ENCODE measurements around the gene DENND1C. TPM values are rescaled to one million over a fixed set of nuclear protein-coding genes. Genes with fewer than 3 reads are reported as not detected.

DENND1C gene, protein sequence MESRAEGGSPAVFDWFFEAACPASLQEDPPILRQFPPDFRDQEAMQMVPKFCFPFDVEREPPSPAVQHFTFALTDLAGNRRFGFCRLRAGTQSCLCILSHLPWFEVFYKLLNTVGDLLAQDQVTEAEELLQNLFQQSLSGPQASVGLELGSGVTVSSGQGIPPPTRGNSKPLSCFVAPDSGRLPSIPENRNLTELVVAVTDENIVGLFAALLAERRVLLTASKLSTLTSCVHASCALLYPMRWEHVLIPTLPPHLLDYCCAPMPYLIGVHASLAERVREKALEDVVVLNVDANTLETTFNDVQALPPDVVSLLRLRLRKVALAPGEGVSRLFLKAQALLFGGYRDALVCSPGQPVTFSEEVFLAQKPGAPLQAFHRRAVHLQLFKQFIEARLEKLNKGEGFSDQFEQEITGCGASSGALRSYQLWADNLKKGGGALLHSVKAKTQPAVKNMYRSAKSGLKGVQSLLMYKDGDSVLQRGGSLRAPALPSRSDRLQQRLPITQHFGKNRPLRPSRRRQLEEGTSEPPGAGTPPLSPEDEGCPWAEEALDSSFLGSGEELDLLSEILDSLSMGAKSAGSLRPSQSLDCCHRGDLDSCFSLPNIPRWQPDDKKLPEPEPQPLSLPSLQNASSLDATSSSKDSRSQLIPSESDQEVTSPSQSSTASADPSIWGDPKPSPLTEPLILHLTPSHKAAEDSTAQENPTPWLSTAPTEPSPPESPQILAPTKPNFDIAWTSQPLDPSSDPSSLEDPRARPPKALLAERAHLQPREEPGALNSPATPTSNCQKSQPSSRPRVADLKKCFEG
- 0.11 to 0.29 TPM (median 0.19 TPM) in 5 replicates for total RNA-seq (2022; extraction: Qiagen RNA extraction; ENCODE audit: low read depth)

GRCh38 chr19:6481541-6482342 lies at the start of gene DENND1C:
Gene DENND1C (minus strand): TSS chr19:6481787. CDS start chr19:6481695, 92 bp downstream.

DNA sequence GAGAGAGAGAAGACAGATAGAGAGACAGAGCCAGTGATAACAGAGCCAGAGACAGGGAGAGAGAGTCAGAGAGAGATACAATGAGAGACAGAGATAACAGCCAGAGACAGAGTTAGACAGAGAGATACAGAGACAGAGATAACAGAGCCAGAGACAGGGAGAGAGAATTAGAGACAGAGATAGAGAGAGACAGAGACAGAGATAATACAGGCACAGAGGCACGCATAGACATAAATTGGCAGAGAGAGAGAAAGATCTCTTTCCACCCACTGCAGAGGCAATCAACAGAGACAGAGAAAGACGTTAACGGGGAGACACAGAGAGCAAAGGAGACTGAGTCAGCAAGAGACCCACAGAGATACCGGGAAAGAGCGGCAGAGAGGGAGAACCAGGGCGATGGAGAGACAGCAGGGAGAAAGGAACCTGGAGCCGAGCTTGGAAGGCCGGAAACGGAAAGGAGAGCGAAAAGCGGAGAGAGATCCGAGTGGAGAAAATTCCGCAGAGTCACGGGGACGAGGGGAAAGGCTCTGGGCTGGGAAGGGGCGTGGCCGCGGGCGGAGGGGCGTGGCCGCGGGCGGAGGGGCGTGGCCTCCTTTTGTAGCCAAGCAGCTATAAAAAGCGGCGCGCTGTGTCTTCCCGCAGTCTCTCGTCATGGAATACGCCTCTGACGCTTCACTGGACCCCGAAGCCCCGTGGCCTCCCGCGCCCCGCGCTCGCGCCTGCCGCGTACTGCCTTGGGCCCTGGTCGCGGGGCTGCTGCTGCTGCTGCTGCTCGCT lies 49.0 kb upstream of the DENND1C start, which contains the start of gene TNFSF9:
Gene TNFSF9, plus strand, starts transcription at position 641 of the 777 bp plus-strand sequence. Its CDS starts 11 bp downstream, at position 652.

DNA sequence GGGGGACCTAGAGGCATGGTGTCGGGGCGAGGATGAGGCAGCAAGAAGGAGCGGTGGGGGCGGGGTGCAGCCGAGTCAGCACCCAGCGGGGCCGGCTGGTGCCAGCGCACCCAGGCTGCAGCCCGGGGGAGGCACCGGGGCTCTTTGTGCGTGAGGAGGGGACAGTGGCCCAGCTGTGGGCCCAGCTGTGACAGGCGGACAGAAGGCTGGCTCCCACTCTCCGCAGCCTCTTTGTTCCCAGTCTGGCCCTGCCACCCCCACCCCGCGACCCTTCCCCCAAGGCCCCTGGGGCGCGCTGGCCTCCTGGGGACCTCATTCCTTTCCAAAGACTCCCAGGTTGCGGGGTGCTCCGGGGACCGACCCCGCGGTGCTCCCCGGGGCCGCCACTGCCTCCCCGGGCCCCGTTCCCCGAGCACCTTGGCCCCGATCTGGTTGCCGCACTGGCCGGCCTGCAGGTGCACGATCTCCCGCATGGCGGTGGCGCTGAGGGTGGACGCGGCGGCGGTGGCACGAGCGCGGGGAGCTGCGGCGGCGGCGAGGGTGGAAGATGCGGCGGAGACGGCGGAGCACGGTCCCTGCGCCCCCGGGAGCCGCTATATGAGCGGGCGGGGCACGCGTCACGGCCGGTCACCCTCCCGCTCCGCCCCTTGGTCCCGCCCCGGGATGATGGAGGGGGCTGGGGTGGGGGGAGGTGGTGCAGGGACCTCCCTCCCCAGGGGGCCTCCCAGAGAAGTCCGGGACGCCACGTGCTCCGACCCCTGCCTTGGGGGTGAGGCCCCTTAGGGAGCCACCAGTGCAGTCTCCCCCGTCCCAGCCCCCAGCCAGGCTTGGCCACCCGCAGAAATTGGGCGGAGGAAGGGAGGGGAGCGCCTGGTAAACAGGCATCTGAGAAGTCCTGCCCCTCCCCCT lies 20.4 kb upstream of the DENND1C start, which contains the start of gene TUBB4A:
Gene TUBB4A, minus strand, starts transcription at position 570 of the 909 bp plus-strand sequence. Its CDS starts 97 bp downstream, at position 473.

DNA sequence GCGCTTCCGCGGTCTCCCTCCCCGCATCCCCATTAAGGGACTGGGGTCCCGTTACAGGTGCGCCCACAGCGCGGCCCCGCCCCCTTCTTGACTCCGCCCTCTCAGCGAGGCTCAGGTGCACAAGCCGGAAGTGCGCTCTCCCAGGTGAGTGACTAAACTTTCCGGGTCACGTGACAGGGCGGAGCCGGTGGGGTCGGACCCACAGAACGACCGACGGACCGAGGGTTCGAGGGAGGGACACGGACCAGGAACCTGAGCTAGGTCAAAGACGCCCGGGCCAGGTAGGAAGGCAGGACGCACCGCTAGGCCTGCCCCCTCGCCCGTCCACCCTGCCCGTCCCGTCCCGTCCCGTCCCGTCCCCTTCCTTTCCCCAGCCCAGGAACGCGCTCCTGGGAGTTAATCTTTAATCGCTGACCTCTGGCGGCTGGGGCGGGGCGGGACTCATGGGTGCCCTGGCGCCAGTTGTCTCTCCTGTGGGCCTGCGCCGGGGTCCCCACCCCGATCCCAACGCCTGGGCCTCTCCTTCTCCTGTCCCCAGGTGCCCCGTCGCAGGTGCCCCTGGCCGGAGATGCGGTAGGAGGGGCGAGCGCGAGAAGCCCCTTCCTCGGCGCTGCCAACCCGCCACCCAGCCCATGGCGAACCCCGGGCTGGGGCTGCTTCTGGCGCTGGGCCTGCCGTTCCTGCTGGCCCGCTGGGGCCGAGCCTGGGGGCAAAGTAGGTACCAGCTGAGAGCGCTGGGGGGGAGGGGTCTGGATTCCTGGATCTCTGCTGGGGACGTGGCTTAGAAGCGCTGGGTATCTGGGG lies 17.3 kb downstream of the DENND1C start, which contains the start of gene CRB3:
Gene CRB3, plus strand, starts transcription at position 202 of the 804 bp plus-strand sequence. Its CDS starts 431 bp downstream, at position 633.

DNA sequence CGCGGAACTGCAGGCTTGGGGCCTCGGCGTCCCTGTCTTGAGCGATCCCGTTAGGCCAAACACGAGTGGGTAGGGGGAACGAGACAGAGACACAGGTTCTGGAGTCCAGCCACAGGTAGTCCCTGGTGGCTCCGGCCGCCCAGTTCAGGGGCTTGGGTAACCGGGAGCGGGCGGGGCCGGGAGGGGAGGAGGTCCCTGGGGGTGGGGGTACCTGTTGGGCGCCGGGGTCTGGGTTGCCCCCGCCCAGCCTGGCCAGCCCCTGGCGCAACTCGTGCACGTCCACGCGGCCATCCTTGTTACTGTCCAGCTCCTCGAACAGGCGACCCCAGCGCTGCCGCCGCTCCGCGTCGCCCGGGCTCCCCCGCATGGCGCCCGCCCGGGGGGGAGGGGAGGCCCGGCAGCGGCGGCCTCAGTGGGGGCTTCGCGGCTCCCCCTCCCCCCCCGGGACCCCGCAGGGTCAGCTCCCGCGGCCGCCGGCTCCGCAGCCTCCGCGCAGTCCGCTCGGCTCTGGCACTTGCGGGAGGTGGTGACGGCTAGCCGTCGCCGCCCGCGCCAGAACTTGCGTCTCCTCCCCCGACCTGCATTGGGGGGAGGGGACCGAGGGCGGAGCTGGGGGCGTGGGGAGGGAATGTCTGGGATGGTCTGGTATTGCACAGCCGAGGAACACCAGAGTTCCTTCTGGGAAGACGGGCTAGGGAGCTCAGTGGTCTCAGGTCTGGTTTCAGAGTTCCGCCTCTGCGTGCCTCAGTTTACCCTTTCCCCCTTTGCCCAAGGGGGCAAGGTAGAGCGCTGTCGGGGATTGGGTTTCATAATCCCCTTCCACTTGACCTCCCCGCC lies 22.1 kb downstream of the DENND1C start, which contains the start of gene SLC25A23:
Gene SLC25A23, minus strand, starts transcription at position 531 of the 837 bp plus-strand sequence. Its CDS starts 164 bp downstream, at position 367.

GRCh38 chr19:6433663-6434062 lies 47.9 kb downstream of the DENND1C start, which contains the start of gene SLC25A41:
Gene SLC25A41 (minus strand): TSS chr19:6433763. CDS start chr19:6433693, 70 bp downstream.

DNA sequence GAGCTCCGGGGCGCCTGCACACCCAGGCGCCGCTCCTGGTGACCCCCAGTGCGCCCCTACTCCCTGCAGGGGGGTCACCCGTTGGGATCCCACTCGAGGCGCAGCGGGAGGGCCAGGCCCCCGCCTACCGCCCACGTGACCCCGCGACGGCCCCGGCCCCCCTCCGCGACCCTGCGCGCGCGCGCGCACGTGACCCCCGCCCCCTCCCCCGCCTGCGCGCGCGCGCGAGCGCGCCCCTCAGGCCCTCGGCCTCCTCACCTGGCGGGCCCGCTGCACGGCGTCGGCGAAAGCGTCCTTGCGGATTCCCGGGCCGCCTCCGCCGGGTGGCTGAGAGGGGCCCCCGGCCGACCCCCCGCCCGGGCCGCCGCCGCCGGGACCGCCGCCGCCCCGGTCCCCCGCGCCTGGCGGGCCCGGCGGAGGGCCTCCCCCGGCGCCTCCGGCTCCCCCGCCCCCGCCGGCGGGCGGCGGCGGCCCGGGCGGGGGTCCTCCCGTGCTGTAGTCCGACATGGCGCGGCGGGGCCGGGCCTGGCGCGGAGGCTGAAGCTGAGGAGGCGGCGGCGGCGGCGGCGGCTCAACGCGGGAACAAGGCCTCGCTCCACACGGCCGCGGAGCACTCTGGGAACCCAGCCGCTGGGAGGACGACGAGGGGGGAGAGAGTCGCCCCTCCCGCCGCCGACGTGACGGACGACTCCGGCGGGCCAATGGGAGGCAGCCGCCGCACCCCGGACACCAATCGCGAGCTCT lies 57.2 kb downstream of the DENND1C start, which contains the start of gene KHSRP:
Gene KHSRP, minus strand, starts transcription at position 617 of the 744 bp plus-strand sequence. Its CDS starts 110 bp downstream, at position 507.

Other genes with a start within 250 kb of the DENND1C start
- gene MLLT1, start 201.8 kb downstream of the DENND1C start, total RNA-seq (2022; extraction: Qiagen RNA extraction; ENCODE audit: low read depth) = 14.9 to 21.6 TPM (median 19.4 TPM) in 5 replicates
- gene ACER1, start 148.2 kb downstream of the DENND1C start, total RNA-seq (2022; extraction: Qiagen RNA extraction; ENCODE audit: low read depth) = not detected in 5 replicates
- 46.1 to 84.6 TPM (median 72.7 TPM) in 5 replicates for gene CLPP, start 120.3 kb downstream of the DENND1C start, total RNA-seq (2022; extraction: Qiagen RNA extraction; ENCODE audit: low read depth)
- gene ALKBH7, start 109.0 kb downstream of the DENND1C start, total RNA-seq (2022; extraction: Qiagen RNA extraction; ENCODE audit: low read depth) = 18.9 to 41.9 TPM (median 37.0 TPM) in 5 replicates
- gene PSPN, start 105.9 kb downstream of the DENND1C start, total RNA-seq (2022; extraction: Qiagen RNA extraction; ENCODE audit: low read depth) = 0.69 to 1.2 TPM (median 1.0 TPM) in 5 replicates
- gene GTF2F1, start 88.6 kb downstream of the DENND1C start, total RNA-seq (2022; extraction: Qiagen RNA extraction; ENCODE audit: low read depth) = 50.9 to 59.6 TPM (median 56.0 TPM) in 5 replicates
- gene KHSRP, start 57.0 kb downstream of the DENND1C start, total RNA-seq (2022; extraction: Qiagen RNA extraction; ENCODE audit: low read depth) = 179 to 206 TPM (median 188 TPM) in 5 replicates
- 0.10 to 0.17 TPM in 2 of 5 replicates, not detected in the others for gene SLC25A41, start 48.0 kb downstream of the DENND1C start, total RNA-seq (2022; extraction: Qiagen RNA extraction; ENCODE audit: low read depth)
- gene SLC25A23, start 22.0 kb downstream of the DENND1C start, total RNA-seq (2022; extraction: Qiagen RNA extraction; ENCODE audit: low read depth) = 14.7 to 19.4 TPM (median 18.9 TPM) in 5 replicates
- gene CRB3, start 17.5 kb downstream of the DENND1C start, total RNA-seq (2022; extraction: Qiagen RNA extraction; ENCODE audit: low read depth) = 2.9 to 5.1 TPM (median 3.9 TPM) in 5 replicates
- gene TUBB4A, start 20.5 kb upstream of the DENND1C start, total RNA-seq (2022; extraction: Qiagen RNA extraction; ENCODE audit: low read depth) = 6.4 to 9.3 TPM (median 7.0 TPM) in 5 replicates
- 3.9 to 8.1 TPM (median 5.7 TPM) in 5 replicates for gene TNFSF9, start 49.2 kb upstream of the DENND1C start, total RNA-seq (2022; extraction: Qiagen RNA extraction; ENCODE audit: low read depth)
- gene CD70, start 109.4 kb upstream of the DENND1C start, total RNA-seq (2022; extraction: Qiagen RNA extraction; ENCODE audit: low read depth) = 14.8 to 26.1 TPM (median 25.1 TPM) in 5 replicates
- 0.06 to 0.15 TPM (median 0.07 TPM) in 5 replicates for gene TNFSF14, start 188.4 kb upstream of the DENND1C start, total RNA-seq (2022; extraction: Qiagen RNA extraction; ENCODE audit: low read depth)
- 41.5 to 54.2 TPM (median 50.4 TPM) in 5 replicates for gene C3, start 238.9 kb upstream of the DENND1C start, total RNA-seq (2022; extraction: Qiagen RNA extraction; ENCODE audit: low read depth)

All from A549 treated with GW870086 at 1 μM for 4 hours (cell line).